Panc1 (cell line): ENCODE results near the gene LIPH. TPM values are rescaled to one million over a fixed set of nuclear protein-coding genes. Genes with fewer than 3 reads are reported as not detected.

Source experiments
- ATAC-seq: fragments of 200-7000 bp; cut with Tn5 transposase; 2 replicates; pipeline ENCODE4 v1.9.1; 2020; ENCODE audit warnings: mild to moderate bottlenecking, moderate library complexity
- BruUV-seq: library from RNA; stranded (reverse); fragments of 400-500 nt; replicated peaks from 2 replicates; lab custom pipeline; 2021; lab: Mats Ljungman, UMichigan
- CTCF ChIA-PET: fragments of 300-600 bp; sonication (Branson Sonifier 250); formaldehyde crosslinking; loops from one replicate; lab custom pipeline; 2022; ENCODE audit warnings: antibody characterized with exemption; lab: Charles Lee
- POLR2A ChIA-PET: fragments of 300-600 bp; sonication (Branson Sonifier 250); formaldehyde crosslinking; loops from one replicate; lab custom pipeline; 2022; ENCODE audit warnings: antibody characterized with exemption; lab: Charles Lee
- DNase-seq: peaks from one replicate; pipeline ENCODE4 v3.0.0-alpha.2; 2010; ENCODE audit warnings: low read depth, low spot score
- H3K27ac ChIP-seq: 2 replicates; pipeline ENCODE4 v1.5.1; 2011; ENCODE audit warnings: mild to moderate bottlenecking, low read length, inconsistent platforms
- H3K27me3 ChIP-seq: fragments of 200-500 bp; sonication (Bioruptor generic); 2 replicates; pipeline ENCODE4 v1.6.0; 2014; ENCODE audit warnings: low read length, inconsistent platforms; ENCODE audit not compliant: control insufficient read depth, insufficient read depth
- H3K36me3 ChIP-seq: fragments of 200-500 bp; sonication (Bioruptor generic); 2 replicates; pipeline ENCODE4 v1.5.1; 2014; ENCODE audit warnings: inconsistent platforms, mild to moderate bottlenecking, low read length, moderate library complexity; ENCODE audit not compliant: control insufficient read depth, insufficient read depth
- H3K4me1 ChIP-seq: 2 replicates; pipeline ENCODE4 v1.5.1; 2011; ENCODE audit warnings: inconsistent platforms, mild to moderate bottlenecking, low read length, moderate library complexity; ENCODE audit not compliant: control insufficient read depth, insufficient read depth
- H3K4me3 ChIP-seq, 2 experiments: 2 replicates each; pipeline ENCODE4 v1.5.1; 2011 to 2012; ENCODE audit warnings: low read depth in 2 of 2, low read length in 2 of 2, mild to moderate bottlenecking in 2 of 2, inconsistent platforms in 1 of 2, moderate library complexity in 1 of 2
- H3K9me3 ChIP-seq: fragments of 200-500 bp; sonication (Bioruptor generic); 2 replicates; pipeline ENCODE4 v1.5.1; 2014; ENCODE audit warnings: low read depth, mild to moderate bottlenecking, inconsistent platforms, low read length, moderate library complexity; ENCODE audit not compliant: control insufficient read depth, insufficient read depth
- CTCF ChIP-seq: fragments of 450-650 bp; IDR thresholded peaks from 2 replicates; pipeline ENCODE4 v1.5.1; 2017; ENCODE audit warnings: mild to moderate bottlenecking
- POLR2AphosphoS5 ChIP-seq: IDR thresholded peaks from 2 replicates; pipeline ENCODE4 v1.6.1; 2012; ENCODE audit warnings: mild to moderate bottlenecking, low read depth, low read length, moderate library complexity
- REST ChIP-seq, 2 experiments: IDR thresholded peaks; 2 replicates each; pipeline ENCODE4 v1.6.1; 2011 to 2012; ENCODE audit warnings: low read depth in 2 of 2, control low read depth in 1 of 2, low read length in 1 of 2, mild to moderate bottlenecking in 1 of 2, moderate library complexity in 1 of 2; ENCODE audit not compliant: insufficient read depth in 1 of 2
- SIN3A ChIP-seq: IDR thresholded peaks from 2 replicates; pipeline ENCODE4 v1.6.1; 2012; ENCODE audit warnings: low read depth, mild to moderate bottlenecking, low read length, moderate library complexity, borderline replicate concordance; ENCODE audit not compliant: insufficient read depth
- TCF7L2 ChIP-seq: IDR thresholded peaks from 2 replicates; pipeline ENCODE4 v1.6.1; 2011; ENCODE audit warnings: mild to moderate bottlenecking, low read depth, low read length, inconsistent platforms
- in situ Hi-C: cut with HindIII; loops from 2 replicates; pipeline ENCODE4 v1.10.0; 2016; ENCODE audit warnings: low sequenced_read_pairs, low pct_unique_long_range_greater_than_20kb
- intact Hi-C: fragments of 100-400 bp; cut with micrococcal nuclease; formaldehyde crosslinking; loops from one replicate; pipeline ENCODE4 v1.10.0; 2022; ENCODE audit not compliant: unreplicated experiment
- total RNA-seq: library from RNA; stranded (reverse); gene quantifications from one replicate; pipeline ENCODE4 v1.2.1, GENCODE V29; 2021; ENCODE audit not compliant: unreplicated experiment

The LIPH gene
- total RNA-seq, 1 experiment from 2014 or later: 19.9 TPM

GRCh38 chr3:185560676-185561075, 8.3 kb upstream of the LIPH start:
- H3K4me1 ChIP-seq: peaks cover 21% of the 10 kb centered on the region
- in situ Hi-C loops: no loop called here
- ChIA-PET CTCF (interaction anchor here (0.9 kb wide), 1 partner anchor 197 kb away, joined by 3 read pairs; no protein-coding TSS in a partner anchor), POLR2A (no interaction called here)
- intact Hi-C loops: no loop called here
- no peak overlapping the region for H3K27ac ChIP-seq
- no peak overlapping the region for H3K4me3 ChIP-seq
- DNase-seq (no peak), ATAC-seq (no peak)
- H3K9me3 ChIP-seq: no peaks in the 10 kb centered on the region
- H3K36me3 ChIP-seq: no peaks in the 10 kb centered on the region
- TF ChIP-seq CTCF (no peak), POLR2AphosphoS5 (no peak), SIN3A (no peak), TCF7L2 (no peak), REST (IDR thresholded peaks at IDR 0.05; ENCODE audit: insufficient read depth in 1 of 2, low read depth in 2 of 2, low read length in 1 of 2) (no peak)
- no peaks in the 10 kb centered on the region for H3K27me3 ChIP-seq
- no TSS peak for BruUV-seq

GRCh38 chr3:185559706-185560090, 7.3 kb upstream of the LIPH start:
- in situ Hi-C loops (no loop called here), intact Hi-C loops (loop anchor here (10.0 kb wide), 2 partner anchors 95 to 205 kb away; no protein-coding TSS in a partner anchor)
- CTCF ChIA-PET: interaction anchor here (0.6 to 1.2 kb wide), 4 partner anchors 16 to 196 kb away, joined by 3 to 13 read pairs (median 6); no protein-coding TSS in a partner anchor
- no TSS peak for BruUV-seq
- no peaks in the 10 kb centered on the region for H3K9me3 ChIP-seq
- H3K27me3 ChIP-seq: no peaks in the 10 kb centered on the region
- TF ChIP-seq TCF7L2 (no peak), CTCF (no peak), REST (IDR thresholded peaks at IDR 0.05; ENCODE audit: insufficient read depth in 1 of 2, low read depth in 2 of 2, low read length in 1 of 2) (no peak), POLR2AphosphoS5 (no peak), SIN3A (no peak)
- H3K4me1 ChIP-seq: peaks cover 30% of the 10 kb centered on the region
- no peak overlapping the region for H3K27ac ChIP-seq
- POLR2A ChIA-PET: interaction anchor here (0.5 kb wide), 1 partner anchor 13 kb away, joined by 4 read pairs; no protein-coding TSS in a partner anchor
- DNase-seq (no peak), ATAC-seq (peak; percentile 6; the same call in 1 of the 2 replicates)
- peak overlapping the region; percentile 33 to 58 for H3K4me3 ChIP-seq
- no peaks in the 10 kb centered on the region for H3K36me3 ChIP-seq
